NOMO-1 treated with DMSO at 0.1 percent for 48 hours (cell line): Measurements from ENCODE around the gene ARHGEF3.
A peak's percentile ranks its signal among the peaks of the same experiment; 100 is the strongest.
"Not testable (repeated sequence)": the region's sequence is repeated elsewhere in the genome, so short reads cannot be mapped to it uniquely, and the experiment has no call there.

Experiments
- DNase-seq: peaks from one replicate; lab custom pipeline; 2025; ENCODE audit not compliant: unreplicated experiment; lab: John Stamatoyannopoulos, UW

ARHGEF3 gene

DNA sequence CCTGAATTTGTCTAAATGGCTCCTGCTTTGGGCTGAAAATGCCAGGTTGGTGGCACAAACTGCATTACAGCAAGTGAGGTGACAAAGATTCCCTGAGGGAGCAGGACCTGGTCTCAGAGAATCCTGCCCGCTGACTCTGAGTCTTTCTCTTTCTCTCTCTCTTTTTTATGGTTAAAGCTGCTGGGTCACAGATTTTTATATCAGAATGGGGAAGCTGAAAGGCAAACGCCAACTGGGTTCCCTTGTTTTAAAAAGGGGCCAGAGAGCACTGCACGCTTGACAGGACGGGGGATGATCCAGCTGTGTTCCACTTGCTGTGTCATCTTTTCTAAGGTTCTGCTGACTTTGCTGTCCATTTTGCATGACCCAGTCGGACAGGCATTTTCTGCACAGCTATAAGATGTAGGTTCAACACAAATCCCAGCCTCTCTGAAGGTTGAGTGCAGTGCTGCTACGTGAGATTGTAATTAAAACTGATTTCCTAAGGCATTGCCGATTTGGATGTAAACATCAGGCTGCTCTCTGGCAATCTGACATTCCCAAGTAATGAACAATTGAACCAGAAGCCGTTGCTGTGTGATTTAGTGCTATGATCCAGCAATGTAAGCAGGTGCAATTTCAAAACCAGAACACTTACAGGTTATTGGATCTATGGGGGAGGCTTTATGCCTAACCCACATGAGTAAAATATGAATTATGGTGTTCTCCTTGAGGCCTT, 25.8 kb downstream of the ARHGEF3 start:
- peak; percentile 38 for DNase-seq

DNA sequence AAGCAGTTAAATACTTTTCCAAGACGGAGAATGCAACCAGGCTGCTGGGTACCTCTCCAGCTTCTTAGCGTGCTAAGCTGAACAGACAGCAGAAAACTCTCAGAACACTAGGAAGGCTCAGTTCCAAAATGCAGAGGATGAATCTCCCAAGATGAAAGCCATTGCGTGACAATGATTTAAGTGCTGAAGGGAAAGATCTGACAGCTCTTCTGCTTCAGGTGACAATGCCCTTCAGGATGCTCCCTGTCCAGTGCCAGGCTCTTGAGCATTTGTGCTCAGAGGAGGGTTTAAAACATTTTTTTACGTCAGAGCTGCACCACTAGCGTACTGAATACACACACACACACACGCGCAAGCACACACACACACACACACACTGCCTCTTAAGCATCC, 26.3 kb downstream of the ARHGEF3 start:
- DNase-seq, result no peak

GRCh38 chr3:56773986-56774385, 27.8 kb downstream of the ARHGEF3 start:
- peak; percentile 68 for DNase-seq

DNA sequence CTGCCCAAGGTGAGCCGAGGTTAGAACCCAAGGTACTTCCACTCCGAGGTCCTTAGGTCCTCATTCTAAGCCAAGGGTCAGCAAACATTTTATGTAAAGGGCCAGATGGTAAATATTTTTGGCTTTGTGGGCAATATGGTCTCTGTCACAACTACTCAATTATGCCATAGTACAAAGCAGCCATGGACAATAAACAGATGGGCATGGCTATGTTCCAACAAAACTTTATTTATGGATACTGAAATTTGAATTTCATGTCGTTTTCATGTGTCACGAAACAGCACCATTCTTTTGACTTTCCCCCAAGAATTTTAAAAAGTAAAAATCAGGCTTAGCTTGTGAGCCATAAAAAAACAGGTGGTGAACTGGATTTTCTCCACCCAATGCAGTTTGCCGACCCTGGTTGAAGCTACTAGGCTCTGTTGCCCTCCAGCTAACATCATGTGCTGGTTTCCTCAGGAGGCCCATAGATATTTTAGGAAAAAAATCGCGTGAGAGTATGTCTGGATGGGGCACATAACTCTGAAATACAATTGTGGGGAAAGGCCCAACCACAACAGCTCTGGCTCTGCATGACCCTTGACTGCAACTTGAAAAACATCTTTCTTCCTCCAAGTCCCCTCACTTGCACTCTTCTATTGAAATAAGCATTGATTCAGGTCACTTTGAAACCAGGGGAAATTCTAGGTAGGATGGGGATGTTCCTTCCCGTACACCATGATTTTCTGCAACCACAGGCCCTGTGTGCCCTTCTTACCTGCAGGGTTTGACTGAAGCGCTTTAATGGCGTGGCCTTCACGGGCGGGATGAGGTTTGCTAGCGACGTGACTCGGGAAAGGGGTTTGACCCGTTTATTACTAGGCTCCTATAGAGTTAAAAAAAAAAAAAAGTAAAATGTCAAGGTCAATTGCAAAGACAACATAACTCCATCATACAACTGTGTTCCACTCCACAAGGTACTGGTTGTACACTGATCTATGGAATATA, 28.5 kb downstream of the ARHGEF3 start:
- DNase-seq, result peak; percentile 75

DNA sequence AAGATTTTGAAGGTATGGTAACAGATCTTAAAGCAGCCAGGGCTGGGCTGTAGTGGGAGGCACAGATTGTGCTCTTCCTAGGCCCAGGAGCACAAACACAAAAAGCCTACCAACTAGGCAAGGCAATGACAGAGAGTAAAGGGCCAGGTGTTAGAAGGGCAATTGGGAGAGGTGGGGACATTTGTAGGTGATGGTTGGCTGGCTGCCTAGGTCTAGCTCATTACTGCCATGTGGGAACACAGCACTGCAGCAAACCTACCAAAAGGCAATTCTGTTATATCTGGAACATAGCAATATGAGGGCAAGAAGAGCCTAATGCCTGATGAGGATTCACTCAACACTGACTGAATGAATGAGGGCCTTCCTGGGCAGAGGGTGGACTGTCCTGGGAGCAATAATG, 30.4 kb downstream of the ARHGEF3 start:
- DNase-seq, result no peak

- DNase-seq, result no peak
Measured at GRCh38 chr3:56769116-56769707, 32.5 kb downstream of the ARHGEF3 start.

- no peak for DNase-seq
Measured at GRCh38 chr3:56764904-56765547, 36.7 kb downstream of the ARHGEF3 start.

DNA sequence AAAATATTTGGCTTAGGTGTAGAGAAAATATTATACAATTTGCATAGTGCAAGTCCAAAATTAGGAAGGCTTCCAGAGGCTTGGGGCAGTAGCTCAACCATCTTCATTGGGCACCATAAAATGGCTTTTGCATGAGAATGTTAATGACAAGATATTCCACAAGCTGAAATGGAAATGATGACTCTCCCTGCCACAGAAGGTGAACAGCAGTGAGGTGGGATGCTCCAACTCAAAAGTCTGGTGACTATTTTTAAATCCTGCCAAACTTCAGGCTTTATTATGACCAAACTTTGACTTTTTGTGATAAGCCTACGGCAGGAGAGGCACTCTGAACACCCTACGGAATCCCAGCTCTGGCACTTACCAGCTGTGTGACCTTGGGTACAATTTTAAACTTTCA, 37.6 kb downstream of the ARHGEF3 start:
- DNase-seq, result no peak

GRCh38 chr3:56763233-56763632, 38.5 kb downstream of the ARHGEF3 start:
- DNase-seq, result no peak

DNA sequence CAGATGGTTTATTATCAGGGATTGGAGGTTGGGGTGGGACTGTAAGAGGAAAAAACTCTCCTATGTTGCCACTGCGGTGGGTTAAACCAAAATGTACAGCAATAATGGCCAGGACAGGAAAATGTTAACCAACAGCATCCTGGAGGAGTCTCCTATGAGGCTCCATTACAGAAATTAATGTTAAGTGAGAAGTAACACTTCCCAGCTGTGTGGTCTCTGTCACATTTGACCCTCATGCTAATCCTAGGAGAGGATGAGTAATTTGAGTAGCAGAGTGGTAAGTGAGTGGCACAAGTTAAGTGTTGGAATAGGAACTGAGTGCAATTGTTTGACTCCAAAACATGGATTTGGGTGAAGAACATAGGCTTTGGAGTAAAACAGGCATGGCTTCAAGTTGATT, 39.0 kb downstream of the ARHGEF3 start:
- DNase-seq, result no peak

- no peak for DNase-seq
Measured at GRCh38 chr3:56761887-56762651, 39.7 kb downstream of the ARHGEF3 start.

DNA sequence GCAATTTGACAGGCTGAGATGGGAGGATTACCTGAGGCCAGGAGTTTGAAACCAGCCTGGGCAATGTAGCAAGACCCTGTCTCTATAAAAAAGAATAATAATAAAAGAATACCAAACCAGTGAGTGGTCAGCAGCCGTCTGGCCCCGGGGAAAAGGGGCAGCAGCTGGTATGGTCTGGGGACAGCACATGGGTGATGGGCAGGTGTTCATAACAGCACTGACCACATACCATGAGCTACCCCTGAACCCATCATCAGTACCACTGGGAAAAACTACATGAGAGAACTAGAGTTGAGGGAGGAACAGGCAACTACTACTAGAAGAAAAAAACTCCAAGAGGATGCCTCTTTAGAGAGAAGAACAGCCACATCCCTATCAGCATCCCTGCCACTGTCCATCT, 40.7 kb downstream of the ARHGEF3 start:
- DNase-seq, result no peak

GRCh38 chr3:56759532-56759931, 42.2 kb downstream of the ARHGEF3 start:
- DNase-seq, result no peak

DNA sequence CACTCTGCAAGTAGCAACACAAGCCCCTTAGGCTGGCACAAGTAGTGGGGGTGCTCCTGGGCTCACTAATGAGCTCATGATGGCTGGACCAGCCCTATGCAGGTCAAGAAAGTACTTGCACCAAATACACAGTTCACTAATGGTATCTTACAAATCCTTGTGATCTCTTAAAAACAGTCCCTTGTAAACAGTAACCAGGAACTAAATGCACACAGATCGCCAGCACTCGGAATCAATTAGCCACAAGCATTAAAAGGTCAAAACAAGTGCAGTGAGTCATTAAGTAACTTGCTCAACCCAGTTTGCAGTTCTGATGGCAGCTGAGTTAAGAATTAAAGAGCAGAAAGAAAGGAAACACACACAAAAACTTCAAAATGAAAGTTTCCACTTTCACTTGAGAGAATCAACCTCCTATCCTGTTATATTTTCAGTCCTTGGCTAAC, 43.2 kb downstream of the ARHGEF3 start:
- DNase-seq, result peak; percentile 98

- DNase-seq, result not testable (repeated sequence)
Measured at GRCh38 chr3:56758042-56758441, 43.7 kb downstream of the ARHGEF3 start.

DNA sequence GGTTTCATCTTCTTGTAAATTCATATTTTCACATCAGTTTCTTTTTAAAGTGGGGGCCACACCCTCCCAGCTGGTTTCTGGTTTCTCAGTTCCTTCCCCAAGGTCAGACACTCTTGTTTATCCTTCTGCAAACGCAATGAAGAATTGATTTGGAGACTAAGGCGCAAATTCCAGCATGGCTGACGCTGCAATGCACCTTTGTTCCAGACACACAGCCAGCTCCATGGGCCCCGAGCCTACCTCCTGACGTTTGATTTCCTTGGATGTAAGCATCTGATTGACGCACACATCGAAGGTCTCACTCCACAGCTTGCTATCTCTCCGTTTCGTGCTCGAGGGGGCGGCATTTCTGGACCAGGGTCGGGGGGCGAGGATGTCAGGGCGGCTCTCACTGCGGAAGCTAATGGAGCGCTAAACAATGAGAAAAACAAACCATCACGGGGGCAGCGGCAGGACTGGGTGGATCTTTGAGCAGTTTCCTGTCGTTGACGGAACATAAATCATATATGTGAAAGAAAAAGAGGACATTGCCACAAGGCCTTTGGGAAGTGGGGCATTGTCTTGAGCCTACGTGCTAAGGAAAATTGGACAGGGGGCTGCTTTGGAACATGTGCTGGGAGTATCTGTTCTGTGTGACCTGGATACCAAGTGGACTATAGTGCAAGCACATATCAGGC, 46.9 kb downstream of the ARHGEF3 start:
- peak; percentile 80 for DNase-seq

DNA sequence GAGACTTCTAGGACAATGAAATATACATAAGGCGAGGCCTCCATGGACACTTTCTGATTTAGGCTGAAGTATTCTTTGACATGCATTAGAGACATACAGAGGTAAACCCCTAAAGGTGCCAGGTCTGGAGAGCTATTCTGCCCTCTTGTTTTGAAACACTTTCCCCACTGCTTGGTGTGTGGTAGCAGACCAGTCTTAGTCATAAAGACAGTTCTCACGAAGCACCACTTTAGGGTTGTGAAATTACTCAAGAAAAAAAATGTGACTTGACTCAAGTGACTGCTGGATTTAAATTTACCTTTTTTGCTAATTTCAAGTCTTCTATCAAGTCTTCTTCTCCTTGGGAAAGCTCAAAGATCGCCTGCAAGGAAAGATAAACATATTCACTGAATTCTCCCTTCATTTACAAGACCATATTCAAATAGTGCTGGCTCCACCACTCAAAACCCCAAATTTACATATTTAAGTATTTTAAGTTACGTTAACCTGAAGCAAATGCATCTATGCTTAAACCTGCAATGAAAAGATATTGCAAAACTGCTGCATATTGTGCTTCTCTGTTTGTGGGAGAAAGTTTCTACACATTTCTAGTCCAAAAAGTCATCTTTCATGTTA, 48.4 kb downstream of the ARHGEF3 start:
- peak; percentile 83 for DNase-seq

DNA sequence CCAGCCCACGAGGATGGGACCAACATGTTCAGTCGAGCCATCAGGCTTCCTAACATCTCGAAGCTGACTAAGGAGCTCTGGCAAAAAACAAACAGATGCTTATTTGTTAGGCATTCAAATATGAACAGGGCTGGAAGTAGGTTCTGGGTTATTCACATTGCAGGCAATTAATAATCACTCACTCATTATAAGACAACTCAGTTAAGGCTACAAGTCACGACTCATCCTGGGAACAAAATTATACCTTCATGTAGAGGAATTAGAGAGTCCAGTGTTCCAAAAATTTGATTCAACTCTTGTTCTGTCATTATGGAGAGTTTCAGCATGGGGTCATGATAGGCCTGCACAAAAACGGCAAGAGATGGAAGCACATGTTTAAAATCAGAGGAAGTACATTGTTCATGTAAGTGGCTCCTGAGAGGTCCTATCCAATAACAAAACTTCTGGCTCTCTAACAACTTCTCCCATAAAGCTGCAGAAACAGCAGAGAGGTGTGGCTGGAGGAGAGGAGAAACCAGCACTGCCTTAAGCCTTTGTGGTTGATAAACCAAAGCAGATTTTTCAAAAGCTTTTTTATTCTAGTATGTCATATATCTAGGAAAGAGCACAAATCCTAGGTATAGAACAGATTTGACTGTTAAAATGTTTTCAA, 50.6 kb downstream of the ARHGEF3 start:
- no peak for DNase-seq

DNA sequence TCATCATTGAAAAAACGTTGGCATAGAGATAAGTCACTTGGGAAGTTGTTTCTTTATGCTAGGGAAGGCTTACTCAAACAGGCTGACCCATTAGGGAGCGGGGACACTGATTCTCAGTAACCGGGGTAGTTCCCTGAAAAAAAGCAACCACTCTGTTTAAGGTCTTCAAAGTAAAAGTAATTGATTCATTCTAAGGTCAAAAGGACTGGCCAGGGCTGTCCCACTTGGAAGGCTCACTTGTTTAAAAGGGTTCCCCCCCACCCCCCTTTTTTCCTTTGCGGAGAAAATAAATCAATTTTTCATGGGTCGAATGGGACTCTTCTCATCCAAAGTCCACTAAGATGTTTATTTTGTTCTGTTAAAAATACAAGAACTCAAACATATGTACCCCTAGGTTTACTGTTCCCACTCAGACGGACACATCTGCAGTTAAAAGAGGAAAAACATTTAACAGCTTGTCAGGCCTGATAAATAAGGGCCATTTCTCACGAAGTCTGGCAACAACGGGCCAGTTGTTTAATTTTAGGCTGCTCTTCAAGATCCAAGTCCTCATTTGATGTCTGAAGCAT, 53.0 kb downstream of the ARHGEF3 start:
- DNase-seq, result no peak
